Fibroblast of lung (primary cell): Measurements from ENCODE around the gene IFNW1. TPM values are rescaled to one million over a fixed set of nuclear protein-coding genes. Genes with fewer than 3 reads are reported as not detected.

ENCODE experiments used
- DNase-seq, 2 donors: peaks; one replicate each; pipeline versions ENCODE4 v3.0.0 to v3.0.0-alpha.2; 2010; ENCODE audit warnings: low read depth in 2 of 2
- H2AFZ ChIP-seq: 2 replicates; pipeline ENCODE4 v1.5.1; 2012; ENCODE audit warnings: low read length, control low read depth, inconsistent platforms
- H3K27ac ChIP-seq: 2 replicates; pipeline ENCODE4 v1.5.1; 2011; ENCODE audit warnings: low read length, control low read depth; ENCODE audit not compliant: insufficient read depth
- H3K27me3 ChIP-seq: 2 replicates; pipeline ENCODE4 v1.5.1; 2011; ENCODE audit warnings: mild to moderate bottlenecking, low read length; ENCODE audit not compliant: control insufficient read depth, insufficient read depth
- H3K36me3 ChIP-seq: 2 replicates; pipeline ENCODE4 v1.5.1; 2011; ENCODE audit warnings: low read length; ENCODE audit not compliant: control insufficient read depth, insufficient read depth
- H3K4me1 ChIP-seq: 2 replicates; pipeline ENCODE4 v1.5.1; 2011; ENCODE audit warnings: low read length; ENCODE audit not compliant: control insufficient read depth, insufficient read depth; ENCODE audit errors: extremely low read depth
- H3K4me2 ChIP-seq: 2 replicates; pipeline ENCODE4 v1.5.1; 2011; ENCODE audit warnings: low read length, control low read depth; ENCODE audit not compliant: insufficient read depth; ENCODE audit errors: extremely low read depth
- H3K4me3 ChIP-seq, 4 experiments: fragments of 200-600 bp in 1 of 4; sonication (generic) in 1 of 4; replicated peaks in 1 of 4; 2 replicates each; pipeline ENCODE4 v1.5.1; 2011 to 2016; ENCODE audit warnings: low read length in 4 of 4, low read depth in 3 of 4, mild to moderate bottlenecking in 3 of 4, control low read depth in 2 of 4, inconsistent platforms in 1 of 4, mixed read lengths in 1 of 4; ENCODE audit not compliant: insufficient read depth in 1 of 4; ENCODE audit errors: control extremely low read depth in 1 of 4
- H3K79me2 ChIP-seq: 2 replicates; pipeline ENCODE4 v1.5.1; 2012; ENCODE audit warnings: mild to moderate bottlenecking, low read length, inconsistent platforms; ENCODE audit not compliant: control insufficient read depth, insufficient read depth
- H3K9ac ChIP-seq: 2 replicates; pipeline ENCODE4 v1.5.1; 2011; ENCODE audit warnings: mild to moderate bottlenecking, low read length, control low read depth; ENCODE audit not compliant: insufficient read depth
- H3K9me3 ChIP-seq: 2 replicates; pipeline ENCODE4 v1.5.1; 2012; ENCODE audit warnings: low read depth, low read length; ENCODE audit not compliant: control insufficient read depth, insufficient read depth
- H4K20me1 ChIP-seq: 2 replicates; pipeline ENCODE4 v1.5.1; 2011; ENCODE audit warnings: low read length; ENCODE audit not compliant: control insufficient read depth, insufficient read depth; ENCODE audit errors: extremely low read depth
- CTCF ChIP-seq, 2 donors: IDR thresholded peaks in 1 of 2; conservative IDR thresholded peaks in 1 of 2; 1 replicate in 1 of 2; 2 replicates in 1 of 2; pipeline ENCODE4 v1.5.1; 2011 to 2012; ENCODE audit warnings: low read length in 2 of 2, control low read depth in 1 of 2, inconsistent platforms in 1 of 2, low read depth in 1 of 2, mild to moderate bottlenecking in 1 of 2
- EZH2 ChIP-seq: IDR thresholded peaks from 2 replicates; pipeline ENCODE4 v1.5.1; 2012; ENCODE audit warnings: low read length, control low read depth, mild to moderate bottlenecking; ENCODE audit errors: missing control alignments
- polyA plus RNA-seq, 2 donors: library from polyadenylated mRNA; depleted of rRNA in 1 of 2; stranded (reverse) in 1 of 2; unstranded in 1 of 2; fragments of >200 nt; gene quantifications; 2 replicates each; pipeline ENCODE4 v1.2.1, GENCODE V29; 2011 to 2012; ENCODE audit warnings: missing spikeins in 1 of 2
- total RNA-seq: library from RNA; depleted of rRNA; stranded (reverse); fragments of >200 nt; gene quantifications from 2 replicates; pipeline ENCODE4 v1.2.1, GENCODE V29; 2014

Gene IFNW1
- total and polyA plus RNA-seq, 2 donors (not counting 1 experiment from before 2014, with no cell fraction given): not detected

GRCh38 chr9:21121595-21122251 lies 19.9 kb downstream of the IFNW1 start:
- no peaks in the 10 kb centered on the region for H3K9me3 ChIP-seq
- DNase-seq: no peak
- H3K4me1 ChIP-seq: no peaks in the 10 kb centered on the region
- H2AFZ ChIP-seq: no peak overlapping the region
- H3K27me3 ChIP-seq: peaks cover 6% of the 10 kb centered on the region
- H3K4me2 ChIP-seq: no peak overlapping the region
- no peak overlapping the region for H3K27ac ChIP-seq
- no peak overlapping the region for H3K4me3 ChIP-seq
- no peaks in the 10 kb centered on the region for H3K36me3 ChIP-seq
- TF ChIP-seq CTCF (conservative IDR thresholded peaks at IDR 0.05 in 1 of 2, IDR thresholded peaks at IDR 0.05 in 1 of 2; ENCODE audit: low read depth in 1 of 2, low read length in 2 of 2) (no peak), EZH2 (no peak)
- H3K9ac ChIP-seq: no peak overlapping the region
- H4K20me1 ChIP-seq: no peaks in the 10 kb centered on the region
- no peaks in the 10 kb centered on the region for H3K79me2 ChIP-seq

- no peaks in the 10 kb centered on the region for H3K9me3 ChIP-seq
- H3K36me3 ChIP-seq: no peaks in the 10 kb centered on the region
- peaks cover 6% of the 10 kb centered on the region for H3K27me3 ChIP-seq
- H2AFZ ChIP-seq: no peak overlapping the region
- DNase-seq: no peak
- no peak overlapping the region for H3K4me3 ChIP-seq
- no peaks in the 10 kb centered on the region for H3K4me1 ChIP-seq
- no peaks in the 10 kb centered on the region for H3K79me2 ChIP-seq
- no peak overlapping the region for H3K27ac ChIP-seq
- no peaks in the 10 kb centered on the region for H4K20me1 ChIP-seq
- TF ChIP-seq EZH2: no peak
- TF ChIP-seq CTCF (conservative IDR thresholded peaks at IDR 0.05 in 1 of 2, IDR thresholded peaks at IDR 0.05 in 1 of 2; ENCODE audit: low read depth in 1 of 2, low read length in 2 of 2): no peak
- no peak overlapping the region for H3K4me2 ChIP-seq
- no peak overlapping the region for H3K9ac ChIP-seq
These were observed 20.6 kb downstream of the IFNW1 start for GRCh38 chr9:21121079-21121478.

GRCh38 chr9:21119093-21119770 lies 22.4 kb downstream of the IFNW1 start:
- H3K4me3 ChIP-seq: no peak overlapping the region
- no peaks in the 10 kb centered on the region for H4K20me1 ChIP-seq
- H3K4me1 ChIP-seq: no peaks in the 10 kb centered on the region
- no peak overlapping the region for H2AFZ ChIP-seq
- peaks cover 6% of the 10 kb centered on the region for H3K27me3 ChIP-seq
- H3K9me3 ChIP-seq: no peaks in the 10 kb centered on the region
- H3K79me2 ChIP-seq: no peaks in the 10 kb centered on the region
- H3K4me2 ChIP-seq: no peak overlapping the region
- no peak overlapping the region for H3K9ac ChIP-seq
- H3K36me3 ChIP-seq: no peaks in the 10 kb centered on the region
- TF ChIP-seq EZH2 (no peak), CTCF (conservative IDR thresholded peaks at IDR 0.05 in 1 of 2, IDR thresholded peaks at IDR 0.05 in 1 of 2; ENCODE audit: low read depth in 1 of 2, low read length in 2 of 2) (no peak)
- H3K27ac ChIP-seq: no peak overlapping the region
- DNase-seq: no peak
